ENCODE results near the gene ENO4.

The ENO4 gene

GRCh38 chr10:116919164-116919563 is 69.9 kb downstream of the ENO4 start:
- no peak overlapping the region for H3K27ac ChIP-seq (ENCODE audit: low read depth, low read length)
- no peaks in the 10 kb centered on the region for H3K27me3 ChIP-seq (ENCODE audit: control insufficient read depth in 1 of 2, insufficient read depth in 2 of 2, low read length in 2 of 2)
- no peaks in the 10 kb centered on the region for H3K4me1 ChIP-seq (ENCODE audit: insufficient read depth, low read length)
- no peak overlapping the region for H3K9ac ChIP-seq (ENCODE audit: low read length)
- H3K36me3 ChIP-seq (ENCODE audit: insufficient read depth, low read length), result no peaks in the 10 kb centered on the region
- no peaks in the 10 kb centered on the region for H3K9me3 ChIP-seq (ENCODE audit: low read length)
- H3K4me3 ChIP-seq (ENCODE audit: low read depth in 1 of 2, low read length in 2 of 2), result no peak overlapping the region

GRCh38 chr10:116919706-116920105 is 70.4 kb downstream of the ENO4 start:
- Histone ChIP-seq H3K4me1 (ENCODE audit: insufficient read depth, low read length) (no peaks in the 10 kb centered on the region), H3K27ac (ENCODE audit: low read depth, low read length) (no peak overlapping the region), H3K9ac (ENCODE audit: low read length) (no peak overlapping the region), H3K36me3 (ENCODE audit: insufficient read depth, low read length) (no peaks in the 10 kb centered on the region), H3K27me3 (ENCODE audit: control insufficient read depth in 1 of 2, insufficient read depth in 2 of 2, low read length in 2 of 2) (no peaks in the 10 kb centered on the region), H3K4me3 (ENCODE audit: low read depth in 1 of 2, low read length in 2 of 2) (no peak overlapping the region), H3K9me3 (ENCODE audit: low read length) (no peaks in the 10 kb centered on the region)

GRCh38 chr10:116925056-116925455 is 75.8 kb downstream of the ENO4 start:
- H3K9ac ChIP-seq (ENCODE audit: low read length), result no peak overlapping the region
- H3K4me3 ChIP-seq (ENCODE audit: low read depth in 1 of 2, low read length in 2 of 2), result no peak overlapping the region
- no peaks in the 10 kb centered on the region for H3K36me3 ChIP-seq (ENCODE audit: insufficient read depth, low read length)
- no peaks in the 10 kb centered on the region for H3K4me1 ChIP-seq (ENCODE audit: insufficient read depth, low read length)
- no peaks in the 10 kb centered on the region for H3K27me3 ChIP-seq (ENCODE audit: control insufficient read depth in 1 of 2, insufficient read depth in 2 of 2, low read length in 2 of 2)
- no peak overlapping the region for H3K27ac ChIP-seq (ENCODE audit: low read depth, low read length)
- H3K9me3 ChIP-seq (ENCODE audit: low read length), result no peaks in the 10 kb centered on the region

GRCh38 chr10:116926426-116926825 is 77.1 kb downstream of the ENO4 start:
- Histone ChIP-seq H3K27ac (ENCODE audit: low read depth, low read length) (no peak overlapping the region), H3K27me3 (ENCODE audit: control insufficient read depth in 1 of 2, insufficient read depth in 2 of 2, low read length in 2 of 2) (no peaks in the 10 kb centered on the region)

DNA sequence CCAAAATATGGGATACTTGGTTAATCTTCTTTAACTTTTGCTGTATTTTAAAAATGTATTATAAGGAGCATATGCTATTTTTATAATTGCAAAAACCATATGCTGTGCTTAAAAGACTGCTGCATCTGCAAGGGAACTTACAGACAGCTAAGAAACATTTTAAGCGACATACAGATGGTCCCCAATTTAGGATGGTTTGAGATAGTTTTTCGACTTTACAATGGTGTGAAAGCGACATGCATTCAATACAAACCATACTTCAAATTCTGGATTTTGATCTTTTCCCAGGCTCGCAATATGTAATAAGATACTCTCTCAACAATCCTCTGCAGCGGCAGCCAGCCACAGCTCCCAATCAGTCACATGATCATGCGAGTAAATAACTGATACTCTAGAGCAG is 82.5 kb downstream of the ENO4 start:
- no peaks in the 10 kb centered on the region for H3K27me3 ChIP-seq (ENCODE audit: control insufficient read depth in 1 of 2, insufficient read depth in 2 of 2, low read length in 2 of 2)
- no peak overlapping the region for H3K9ac ChIP-seq (ENCODE audit: low read length)
- H3K9me3 ChIP-seq (ENCODE audit: low read length), result no peaks in the 10 kb centered on the region
- H3K27ac ChIP-seq (ENCODE audit: low read depth, low read length), result no peak overlapping the region
- no peak overlapping the region for H3K4me3 ChIP-seq (ENCODE audit: low read depth in 1 of 2, low read length in 2 of 2)
- no peaks in the 10 kb centered on the region for H3K36me3 ChIP-seq (ENCODE audit: insufficient read depth, low read length)
- H3K4me1 ChIP-seq (ENCODE audit: insufficient read depth, low read length), result no peaks in the 10 kb centered on the region

More at GRCh38 chr10:116926426-116926825, 77.1 kb downstream of the ENO4 start:
- Histone ChIP-seq H3K9me3 (ENCODE audit: low read length) (no peaks in the 10 kb centered on the region), H3K4me1 (ENCODE audit: insufficient read depth, low read length) (no peaks in the 10 kb centered on the region), H3K9ac (ENCODE audit: low read length) (no peak overlapping the region), H3K36me3 (ENCODE audit: insufficient read depth, low read length) (no peaks in the 10 kb centered on the region), H3K4me3 (ENCODE audit: low read depth in 1 of 2, low read length in 2 of 2) (no peak overlapping the region)
